ENCODE data around the gene SLC16A4.

Gene SLC16A4

DNA sequence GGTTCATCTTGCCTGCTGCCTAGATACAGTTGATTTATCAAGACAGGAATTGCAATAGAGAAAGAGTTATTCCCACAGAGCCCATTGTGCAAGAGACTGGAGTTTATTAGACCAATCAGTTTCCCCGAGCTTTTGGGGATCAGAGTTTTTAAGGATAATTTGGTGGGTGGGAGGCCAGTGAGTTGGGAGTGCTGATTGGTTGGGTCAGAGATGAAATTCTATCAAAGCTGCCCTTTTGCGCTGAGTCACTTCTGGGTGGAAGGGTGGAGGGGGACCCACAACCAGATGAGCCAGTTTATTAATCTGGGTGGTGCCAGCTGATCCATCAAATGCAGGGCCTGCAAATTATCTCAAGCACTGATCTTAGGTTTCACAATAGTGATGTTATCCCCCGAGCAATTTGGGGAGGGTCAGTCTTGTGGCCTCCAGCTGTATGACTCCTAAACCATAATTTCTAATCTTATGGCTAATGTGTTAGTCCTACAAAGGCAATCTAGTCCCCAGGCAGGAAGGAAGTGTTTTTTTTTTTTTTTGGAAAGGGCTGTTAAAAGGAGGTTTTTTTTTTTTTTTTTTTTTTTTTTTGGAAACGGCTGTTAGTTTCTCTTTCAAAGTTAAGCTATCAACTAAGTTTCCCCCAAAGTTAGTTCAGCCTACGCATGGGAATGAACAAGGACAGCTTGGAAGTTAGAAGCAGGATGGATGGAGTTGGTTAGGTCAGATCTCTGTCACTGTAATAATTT is 7.4 kb downstream of the SLC16A4 start:
- no peak for DNase-seq (ENCODE audit: low read depth)
- TF ChIP-seq, protein P1, sequence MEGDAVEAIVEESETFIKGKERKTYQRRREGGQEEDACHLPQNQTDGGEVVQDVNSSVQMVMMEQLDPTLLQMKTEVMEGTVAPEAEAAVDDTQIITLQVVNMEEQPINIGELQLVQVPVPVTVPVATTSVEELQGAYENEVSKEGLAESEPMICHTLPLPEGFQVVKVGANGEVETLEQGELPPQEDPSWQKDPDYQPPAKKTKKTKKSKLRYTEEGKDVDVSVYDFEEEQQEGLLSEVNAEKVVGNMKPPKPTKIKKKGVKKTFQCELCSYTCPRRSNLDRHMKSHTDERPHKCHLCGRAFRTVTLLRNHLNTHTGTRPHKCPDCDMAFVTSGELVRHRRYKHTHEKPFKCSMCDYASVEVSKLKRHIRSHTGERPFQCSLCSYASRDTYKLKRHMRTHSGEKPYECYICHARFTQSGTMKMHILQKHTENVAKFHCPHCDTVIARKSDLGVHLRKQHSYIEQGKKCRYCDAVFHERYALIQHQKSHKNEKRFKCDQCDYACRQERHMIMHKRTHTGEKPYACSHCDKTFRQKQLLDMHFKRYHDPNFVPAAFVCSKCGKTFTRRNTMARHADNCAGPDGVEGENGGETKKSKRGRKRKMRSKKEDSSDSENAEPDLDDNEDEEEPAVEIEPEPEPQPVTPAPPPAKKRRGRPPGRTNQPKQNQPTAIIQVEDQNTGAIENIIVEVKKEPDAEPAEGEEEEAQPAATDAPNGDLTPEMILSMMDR (conservative IDR thresholded peaks at IDR 0.05; ENCODE audit: low read depth, low read length) = no peak

DNA sequence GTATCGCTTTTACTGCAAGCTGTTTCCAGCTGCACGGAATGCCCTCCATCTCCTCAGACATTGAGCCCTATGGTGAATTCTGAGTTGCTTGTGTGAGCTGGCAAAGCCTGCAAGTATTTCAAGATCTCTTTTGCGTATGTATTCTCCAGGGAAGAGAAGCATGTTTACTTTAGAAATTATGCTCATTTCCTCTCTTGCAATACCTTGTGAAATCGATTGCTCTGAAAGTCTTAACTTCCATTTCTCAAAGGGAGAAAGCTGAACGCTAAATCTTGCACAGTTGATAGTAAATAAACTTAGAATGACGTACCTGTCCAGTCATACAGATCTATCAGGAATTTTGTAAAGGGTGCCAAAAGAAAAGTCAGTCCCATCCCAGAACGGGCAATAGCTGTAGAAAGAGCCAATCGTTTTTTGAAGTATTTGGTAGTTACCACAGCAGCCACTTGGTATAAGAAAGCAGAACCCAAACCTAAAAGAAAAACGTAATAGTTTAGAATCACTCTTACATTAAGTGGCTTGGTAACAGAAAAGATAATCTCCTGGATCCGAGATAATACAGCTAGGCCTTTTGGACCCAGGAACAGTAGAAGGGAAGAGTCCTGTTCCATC is 10.0 kb downstream of the SLC16A4 start:
- TF ChIP-seq, protein P1 (conservative IDR thresholded peaks at IDR 0.05; ENCODE audit: low read depth, low read length) = no peak
- peak; percentile 95 for DNase-seq (ENCODE audit: low read depth)
- H3K4me3 ChIP-seq (ENCODE audit: low read depth, low read length) = no peak overlapping the region

More for the DNA sequence above, 7.4 kb downstream of the SLC16A4 start:
- H3K4me3 ChIP-seq (ENCODE audit: low read depth, low read length) = no peak overlapping the region

DNA sequence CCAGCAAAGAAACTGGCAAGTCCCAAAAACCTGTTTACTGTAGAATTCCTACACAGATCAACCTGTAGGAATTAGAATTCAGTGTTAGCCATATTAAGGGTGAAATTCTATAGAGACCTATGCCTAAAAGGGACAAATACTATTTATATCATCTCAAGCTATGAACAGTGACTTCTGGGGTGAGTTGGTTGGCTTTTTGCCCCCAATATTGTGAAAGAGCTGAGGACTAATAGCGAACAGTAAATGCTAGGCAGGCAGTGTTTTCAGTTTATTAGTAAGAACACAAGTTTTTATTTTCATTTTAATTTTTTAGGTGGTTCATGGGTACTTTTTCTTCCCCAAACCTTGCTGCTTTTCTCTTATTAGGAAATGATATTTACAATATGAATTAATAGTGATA is 15.3 kb downstream of the SLC16A4 start:
- TF ChIP-seq, protein P1 (conservative IDR thresholded peaks at IDR 0.05; ENCODE audit: low read depth, low read length) = no peak
- H3K4me3 ChIP-seq (ENCODE audit: low read depth, low read length) = no peak overlapping the region
- peak; percentile 29 for DNase-seq (ENCODE audit: low read depth)

DNA sequence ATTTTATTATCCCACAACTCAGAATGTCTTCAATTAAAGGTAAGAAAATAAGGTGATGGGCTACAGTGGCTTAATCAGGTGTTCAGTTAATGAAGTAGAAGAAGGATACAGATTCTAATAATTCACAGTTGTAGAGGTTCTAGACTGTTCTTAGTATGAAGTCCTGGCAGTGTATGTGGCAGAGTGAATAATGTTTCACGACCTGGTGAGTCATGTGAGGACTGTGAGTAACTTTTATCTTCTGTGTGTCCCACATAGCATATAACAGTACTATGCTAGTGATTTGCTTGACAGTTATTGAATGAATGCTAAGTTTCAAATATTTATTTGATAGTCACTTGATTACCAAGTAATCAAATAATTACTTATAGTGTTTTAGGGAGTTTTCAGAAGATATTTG is 20.0 kb downstream of the SLC16A4 start:
- TF ChIP-seq, protein P1 (conservative IDR thresholded peaks at IDR 0.05; ENCODE audit: low read depth, low read length) = no peak
- H3K4me3 ChIP-seq (ENCODE audit: low read depth, low read length) = no peak overlapping the region
- peak; percentile 74 for DNase-seq (ENCODE audit: low read depth)

DNA sequence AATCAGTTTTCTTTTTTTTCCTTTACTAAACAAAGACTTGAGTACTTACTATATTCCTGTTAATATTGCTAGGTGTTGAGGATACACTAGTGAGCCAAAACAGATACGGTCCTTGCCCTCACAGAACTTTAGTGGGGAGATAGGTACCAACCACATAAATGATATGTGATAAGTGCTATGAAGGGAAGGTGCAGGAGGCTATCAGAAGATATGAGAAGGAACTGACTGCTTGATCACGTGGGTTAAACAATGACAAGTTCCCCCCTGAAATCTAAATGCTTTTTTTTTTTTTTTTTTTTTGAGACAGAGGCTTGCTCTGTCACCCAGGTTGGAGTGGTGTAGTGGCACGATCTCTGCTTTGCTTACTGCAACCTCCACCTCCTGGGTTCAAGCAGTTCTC is 26.6 kb downstream of the SLC16A4 start:
- TF ChIP-seq, protein P1 (conservative IDR thresholded peaks at IDR 0.05; ENCODE audit: low read depth, low read length) = no peak
- no peak for DNase-seq (ENCODE audit: low read depth)
- H3K4me3 ChIP-seq (ENCODE audit: low read depth, low read length) = no peak overlapping the region

DNA sequence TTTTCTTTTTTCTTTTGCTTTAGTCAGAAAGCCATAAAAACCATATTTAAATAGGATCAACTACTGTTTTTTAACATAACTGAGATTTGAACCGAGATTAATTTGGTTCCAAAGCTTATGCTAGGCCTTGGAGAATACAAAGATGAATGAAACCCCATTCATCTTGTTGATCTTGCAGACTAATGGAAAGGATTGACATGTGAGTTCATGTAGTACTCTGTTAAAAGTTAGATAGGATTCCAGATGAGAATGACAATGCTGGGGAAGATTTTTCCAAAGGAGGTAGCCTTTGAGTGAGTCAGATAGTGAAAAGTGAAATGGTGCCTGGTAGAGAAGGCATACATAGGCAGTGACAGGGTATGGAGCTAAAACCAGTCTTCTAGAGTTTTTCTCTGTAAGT is 29.0 kb downstream of the SLC16A4 start:
- TF ChIP-seq, protein P1 (conservative IDR thresholded peaks at IDR 0.05; ENCODE audit: low read depth, low read length) = no peak
- no peak overlapping the region for H3K4me3 ChIP-seq (ENCODE audit: low read depth, low read length)
- no peak for DNase-seq (ENCODE audit: low read depth)

DNA sequence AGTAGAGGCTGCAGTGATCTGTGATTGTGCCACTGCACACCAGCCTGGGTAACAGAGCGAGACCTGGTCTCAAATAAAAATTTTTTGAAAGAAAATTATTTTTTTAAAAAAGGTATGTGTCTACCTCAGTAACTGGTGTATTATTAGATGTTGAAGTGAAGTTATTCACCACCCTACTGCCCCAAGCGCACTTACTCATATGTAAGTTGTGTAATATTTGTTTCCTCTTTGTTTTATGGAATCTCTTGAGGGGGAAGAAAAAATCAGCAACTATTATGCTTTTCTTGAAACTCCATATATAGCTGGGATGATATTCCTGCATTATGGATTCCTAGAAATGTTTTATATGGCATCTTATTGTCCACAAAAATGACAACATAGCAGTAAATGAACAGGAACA is 30.4 kb downstream of the SLC16A4 start:
- H3K4me3 ChIP-seq (ENCODE audit: low read depth, low read length) = no peak overlapping the region
- TF ChIP-seq, protein P1 (conservative IDR thresholded peaks at IDR 0.05; ENCODE audit: low read depth, low read length) = no peak
- DNase-seq (ENCODE audit: low read depth) = peak; percentile 20
